GM18867 (cell line): Measurements from ENCODE around the gene CASKIN2.
"Not testable (repeated sequence)": the region's sequence is repeated elsewhere in the genome, so short reads cannot be mapped to it uniquely, and the experiment has no call there.

ENCODE experiments used
- ATAC-seq: cut with Tn5 transposase; IDR thresholded peaks from one replicate; pipeline ENCODE4 v1.9.1; 2021; ENCODE audit warnings: mild to moderate bottlenecking, moderate library complexity; ENCODE audit not compliant: unreplicated experiment

CASKIN2 gene

DNA sequence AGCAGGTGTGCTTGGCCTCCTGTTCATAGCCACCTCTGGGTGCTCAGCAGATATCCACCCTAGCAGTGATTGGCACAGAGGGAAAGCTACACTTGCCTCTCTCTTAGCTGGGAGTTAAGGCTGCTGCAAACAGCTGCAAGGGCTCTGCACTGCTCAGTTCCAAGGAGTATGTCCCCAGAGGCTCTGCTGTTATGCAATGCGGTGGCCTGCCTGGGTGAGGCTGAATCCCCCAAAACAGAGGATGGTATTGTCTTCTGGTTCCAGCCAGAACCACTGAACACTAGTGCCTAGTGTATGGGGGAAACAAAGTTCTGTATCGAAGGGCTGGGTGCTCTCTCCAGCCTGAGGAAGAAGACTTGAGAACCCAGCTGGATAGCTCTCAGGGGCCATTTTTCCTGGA is 42.1 kb downstream of the CASKIN2 start:
- ATAC-seq, result no peak

DNA sequence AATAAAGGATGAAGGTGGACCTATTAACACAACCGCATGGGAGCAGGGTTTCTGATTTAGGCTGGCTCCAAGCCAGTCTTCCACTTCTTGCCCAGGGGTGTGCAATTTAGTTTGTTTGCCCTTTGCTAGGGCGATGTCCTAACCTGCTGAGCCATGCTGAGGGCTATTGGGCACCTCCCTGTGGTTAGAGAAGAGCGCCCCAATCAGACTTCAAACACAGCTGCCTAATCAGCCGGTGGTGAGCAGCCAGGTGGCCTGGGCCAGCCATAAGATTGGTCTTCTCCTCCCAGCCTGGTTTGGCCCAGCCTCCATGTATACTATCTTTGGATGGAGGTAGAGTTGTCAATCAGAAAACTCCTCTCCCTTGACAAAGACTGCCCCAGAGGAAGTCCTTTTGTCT is 43.2 kb downstream of the CASKIN2 start:
- no peak for ATAC-seq

DNA sequence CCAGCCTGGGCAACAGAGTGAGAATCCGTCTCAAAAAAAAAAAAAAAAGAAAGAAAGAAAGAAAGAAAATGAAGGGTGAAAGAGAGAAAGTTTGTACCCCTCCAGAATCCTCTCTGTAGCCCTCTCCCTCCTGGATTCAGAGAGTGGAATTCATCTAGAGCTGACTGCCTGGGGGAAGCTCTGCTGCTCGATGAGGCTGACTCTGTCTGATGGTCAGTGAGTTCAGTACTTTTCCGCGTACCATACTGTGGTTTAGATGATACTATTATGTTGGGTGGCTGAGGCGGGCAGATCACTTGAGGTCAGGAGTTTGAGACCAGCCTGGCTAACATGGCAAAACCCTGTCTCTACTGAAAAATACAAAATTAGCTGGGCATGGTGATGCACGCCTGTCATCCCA is 44.1 kb downstream of the CASKIN2 start:
- ATAC-seq, result no peak

DNA sequence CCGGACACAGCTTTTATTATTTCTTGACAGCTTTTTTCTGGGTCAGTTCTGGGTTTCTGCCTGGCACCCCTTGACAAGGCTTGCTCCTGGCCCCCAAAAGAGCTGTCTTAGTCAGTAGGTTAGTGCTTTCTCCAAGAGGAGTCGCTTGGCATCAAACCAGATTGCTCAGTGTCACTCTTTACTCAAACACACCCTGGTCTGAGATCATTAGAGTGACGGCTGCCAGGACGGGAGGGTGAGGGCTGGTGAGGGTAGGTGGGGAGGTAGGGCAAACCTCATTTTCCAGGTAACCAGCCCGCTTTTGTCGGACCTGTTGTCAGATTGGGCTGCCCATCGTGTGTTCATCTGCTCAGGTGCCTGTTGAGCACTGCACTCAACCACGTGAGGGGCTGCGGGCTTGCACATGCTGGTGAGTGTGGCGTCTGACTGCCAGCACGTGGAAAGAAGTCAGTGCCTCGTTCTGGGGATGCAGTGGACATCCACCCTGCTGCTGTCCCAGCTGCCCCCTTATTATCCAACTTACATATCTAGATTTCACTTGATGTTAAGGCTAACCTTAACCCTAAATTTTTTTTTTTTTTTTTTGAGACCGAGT is 46.5 kb downstream of the CASKIN2 start:
- no peak for ATAC-seq

DNA sequence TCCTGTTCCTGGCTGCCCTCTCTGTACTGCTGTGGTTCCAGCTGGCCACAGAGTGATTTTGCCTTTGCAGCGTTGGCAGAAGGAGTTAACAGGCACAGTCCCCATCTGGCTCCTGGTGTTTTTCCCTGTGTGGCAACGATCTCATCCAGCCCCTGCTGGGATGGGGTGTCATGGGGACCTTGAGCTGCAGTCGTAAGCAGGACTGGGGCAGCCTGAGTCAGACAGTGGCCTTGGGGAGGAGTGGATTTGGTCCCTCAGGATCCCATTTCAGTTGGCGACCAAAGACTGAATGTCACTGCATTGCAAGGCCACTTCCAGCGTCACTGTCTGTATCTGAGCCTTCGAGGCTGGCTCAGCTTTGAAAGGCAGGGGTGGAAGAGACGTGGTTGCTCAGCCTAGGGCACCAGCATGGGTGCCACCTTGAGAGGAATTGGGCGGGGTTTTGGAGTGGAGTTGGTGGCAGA is 47.0 kb downstream of the CASKIN2 start:
- ATAC-seq, result no peak

DNA sequence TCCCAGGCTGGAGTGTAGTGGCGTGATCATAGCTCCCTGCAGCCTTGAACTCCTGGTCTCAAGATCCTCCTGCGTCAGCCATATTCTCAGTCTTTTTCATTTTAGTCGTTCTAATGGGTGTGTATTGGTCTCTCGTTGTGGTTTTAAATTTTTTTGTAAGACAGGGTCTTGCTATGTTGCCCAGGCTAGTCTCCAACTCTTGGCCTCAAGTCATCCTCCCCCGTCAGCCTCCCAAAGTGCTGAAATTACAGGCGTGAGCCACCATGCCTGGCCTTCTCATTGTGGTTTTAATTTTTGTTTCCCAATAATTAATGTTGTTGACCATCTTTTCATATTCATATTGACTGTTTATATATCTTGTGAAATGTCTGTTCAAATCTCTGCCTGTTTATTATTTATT is 50.3 kb downstream of the CASKIN2 start:
- ATAC-seq, result no peak

DNA sequence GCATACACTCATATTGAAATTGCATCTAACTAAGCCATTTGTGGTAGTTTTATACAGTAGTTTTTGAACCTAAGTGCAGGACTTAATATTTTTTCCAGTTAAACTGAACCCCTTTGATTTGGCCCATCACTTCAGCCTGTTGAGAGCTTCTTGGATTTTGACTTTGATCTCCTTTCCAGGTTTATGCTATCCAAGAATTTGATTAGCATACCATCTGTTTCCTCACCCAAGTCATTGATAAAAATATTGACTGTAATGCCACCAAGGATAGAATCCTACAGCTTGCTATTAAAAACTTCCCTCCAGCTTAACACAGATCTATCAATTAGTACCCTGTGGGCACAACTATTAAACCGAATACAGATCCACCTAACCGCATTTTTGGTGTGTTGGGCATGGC is 51.7 kb downstream of the CASKIN2 start:
- no peak for ATAC-seq

DNA sequence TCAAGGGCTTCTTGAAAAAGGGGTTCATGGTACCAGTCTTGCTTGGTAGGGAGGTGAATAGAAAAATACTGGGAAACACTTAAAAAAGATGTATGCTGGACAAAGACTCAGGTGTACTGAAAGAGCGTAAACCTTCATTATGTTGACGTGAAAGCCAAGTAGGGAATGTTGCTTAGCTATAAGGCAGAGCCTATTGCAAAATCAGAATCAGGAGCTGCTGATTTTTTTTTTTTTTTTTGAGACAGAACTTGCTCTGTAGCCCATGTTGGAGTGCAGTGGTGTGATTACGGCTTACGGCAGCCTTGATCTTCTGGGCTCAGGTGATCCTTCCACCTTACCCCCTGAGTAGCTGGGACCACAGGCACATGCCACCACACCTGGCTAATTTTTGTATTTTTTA is 55.0 kb downstream of the CASKIN2 start:
- no peak for ATAC-seq

DNA sequence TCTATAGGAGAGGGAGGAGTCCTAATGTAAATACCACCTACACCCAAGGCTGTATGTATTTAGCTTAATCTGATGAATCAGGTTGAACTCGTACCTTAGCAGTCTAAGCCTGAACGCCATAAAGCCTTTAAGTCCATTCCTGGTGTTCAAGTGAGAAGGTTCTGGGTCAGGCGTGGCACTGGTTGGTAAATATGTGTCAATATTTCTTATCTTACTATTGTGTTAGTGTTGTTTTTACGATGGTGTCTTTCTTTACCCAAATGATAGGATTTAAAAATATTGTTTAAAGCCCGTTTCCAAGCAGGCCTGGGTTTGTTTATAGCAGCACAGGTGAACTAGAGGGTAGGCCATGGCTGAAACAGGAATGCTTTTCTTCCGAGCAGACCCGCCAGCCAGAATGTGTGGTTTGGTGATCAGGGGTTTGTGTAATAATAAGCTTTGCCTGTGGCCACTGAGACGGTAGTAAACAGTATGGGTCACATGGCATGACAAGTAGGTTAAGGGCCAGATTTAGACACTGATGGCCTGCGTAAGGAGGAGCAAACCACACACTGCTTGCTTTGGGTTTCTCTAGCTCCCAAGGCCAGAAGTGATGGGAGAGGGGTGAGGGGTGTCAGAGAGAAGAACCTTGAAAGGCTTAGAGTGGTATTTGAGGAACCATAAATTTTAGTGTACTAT is 55.6 kb downstream of the CASKIN2 start:
- no peak for ATAC-seq

DNA sequence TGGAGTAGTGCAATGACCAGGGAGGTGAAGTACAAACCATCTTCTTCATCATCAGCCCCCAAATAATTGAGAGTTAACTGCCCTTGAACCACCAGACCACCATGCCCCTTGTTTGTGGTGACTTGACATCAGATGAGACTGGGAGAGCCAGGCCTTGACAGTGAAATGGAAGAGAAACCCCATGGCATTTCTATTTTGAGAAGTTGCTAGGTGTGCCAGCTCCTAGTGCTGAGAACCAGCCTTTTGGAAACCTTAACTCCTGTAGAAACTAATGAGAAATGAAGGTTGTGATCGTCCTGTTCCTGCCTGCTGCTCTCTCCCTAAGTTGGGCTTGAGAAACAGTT is 56.1 kb downstream of the CASKIN2 start:
- ATAC-seq, result no peak

DNA sequence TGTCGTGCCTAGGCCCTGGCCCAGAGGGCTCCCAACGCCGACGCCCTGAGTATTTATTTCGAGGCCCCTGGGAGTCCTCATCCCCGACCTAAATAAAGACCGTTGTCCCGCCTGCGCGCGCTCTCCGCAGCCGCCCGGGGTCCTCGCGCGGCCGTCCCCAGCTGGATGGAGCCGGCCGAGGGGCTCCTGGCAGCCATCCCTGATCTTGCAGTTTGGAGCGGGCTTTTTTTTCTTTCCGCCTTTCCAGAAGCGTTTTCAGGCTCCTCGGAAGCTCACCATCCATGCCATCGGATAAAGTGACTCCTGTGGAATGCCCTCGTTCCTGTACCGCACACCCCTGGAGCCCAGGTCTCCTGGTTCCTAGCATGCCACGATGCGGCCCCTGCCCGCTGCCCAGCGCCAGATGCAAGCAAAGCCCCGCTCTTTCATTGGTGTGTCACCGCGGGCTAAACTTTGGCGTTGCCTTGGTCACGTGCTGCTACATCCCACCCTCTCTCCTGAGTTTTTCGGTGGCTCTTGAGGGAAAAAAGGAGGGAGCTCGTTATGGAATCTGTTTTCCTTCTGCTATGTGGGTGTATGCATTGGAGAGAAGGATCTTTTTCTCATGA is 58.2 kb downstream of the CASKIN2 start:
- no peak for ATAC-seq

DNA sequence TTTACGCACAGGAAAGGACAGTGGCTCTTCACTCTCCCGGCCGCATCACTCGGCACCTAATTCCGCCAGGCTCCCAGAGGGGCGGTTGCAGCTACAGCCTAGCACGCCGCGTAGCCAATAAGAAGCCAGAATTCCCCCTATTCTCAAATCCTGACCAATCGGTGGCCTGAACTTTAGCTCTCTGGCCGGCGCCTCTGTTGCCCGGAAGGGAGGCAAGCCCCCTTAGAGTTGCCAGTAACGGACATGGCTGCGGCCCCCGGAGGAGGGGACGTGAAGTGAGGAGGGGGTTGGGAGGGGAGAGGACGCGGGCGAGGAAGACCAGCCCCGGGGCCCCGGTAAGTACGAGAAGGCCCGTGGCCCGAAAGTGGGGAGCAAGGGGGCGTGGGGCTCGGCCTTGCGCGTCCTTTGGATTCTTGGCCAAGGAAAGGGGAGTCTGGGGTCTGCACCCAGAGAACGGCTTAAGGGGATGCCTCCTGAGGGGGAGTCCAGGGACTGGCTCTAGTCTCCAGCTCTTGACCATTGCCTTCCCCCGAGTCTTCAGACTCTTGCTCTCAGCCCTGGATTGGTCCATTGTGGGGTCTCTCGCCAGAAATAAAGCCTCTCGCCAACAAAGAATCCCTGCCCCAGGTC is 58.8 kb downstream of the CASKIN2 start, which contains the start of gene TMEM94:
Gene TMEM94, plus strand, starts transcription at position 219 of the 630 bp plus-strand sequence. CDS start 15,271 bp downstream, outside the sequence.
- ATAC-seq, result peak; percentile 91

DNA sequence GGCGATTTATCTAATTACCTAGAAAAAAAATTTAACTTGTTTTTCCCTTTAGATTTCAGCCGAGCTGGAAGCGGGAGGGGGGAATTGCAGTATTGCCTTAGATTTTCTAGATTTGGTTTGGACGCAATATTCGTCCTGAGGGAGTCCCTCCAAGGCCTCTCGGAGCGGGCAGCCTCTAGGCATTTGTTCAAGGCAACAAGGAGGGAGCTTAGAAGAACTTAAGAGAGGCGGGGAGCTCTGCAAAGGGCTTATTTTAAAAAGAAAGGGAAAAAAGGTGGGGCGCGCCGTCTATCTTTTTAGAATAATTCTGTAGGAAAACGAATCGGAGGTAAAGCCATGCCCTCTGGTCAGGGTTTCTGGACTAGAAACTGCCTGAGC is 59.3 kb downstream of the CASKIN2 start:
- ATAC-seq, result no peak

DNA sequence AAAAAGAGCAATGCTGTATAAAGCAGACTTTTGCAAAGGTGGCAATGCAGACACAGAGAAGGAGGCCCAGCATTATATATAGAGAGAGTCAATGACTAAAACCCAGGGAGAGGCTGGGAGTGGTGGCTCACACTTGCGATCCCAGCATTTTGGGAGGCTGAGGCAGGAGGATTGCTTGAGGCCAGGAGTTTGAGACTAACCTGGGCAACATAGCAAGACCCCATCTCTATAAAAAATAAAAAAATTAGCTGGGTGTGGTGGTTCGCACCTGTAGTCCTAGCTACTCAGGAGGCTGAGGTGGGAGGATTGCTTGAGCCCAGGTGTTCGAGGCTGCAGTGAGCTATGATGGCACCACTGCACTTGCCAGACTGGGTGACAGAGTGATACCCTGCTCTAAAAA is 60.7 kb downstream of the CASKIN2 start:
- ATAC-seq, result not testable (repeated sequence)

DNA sequence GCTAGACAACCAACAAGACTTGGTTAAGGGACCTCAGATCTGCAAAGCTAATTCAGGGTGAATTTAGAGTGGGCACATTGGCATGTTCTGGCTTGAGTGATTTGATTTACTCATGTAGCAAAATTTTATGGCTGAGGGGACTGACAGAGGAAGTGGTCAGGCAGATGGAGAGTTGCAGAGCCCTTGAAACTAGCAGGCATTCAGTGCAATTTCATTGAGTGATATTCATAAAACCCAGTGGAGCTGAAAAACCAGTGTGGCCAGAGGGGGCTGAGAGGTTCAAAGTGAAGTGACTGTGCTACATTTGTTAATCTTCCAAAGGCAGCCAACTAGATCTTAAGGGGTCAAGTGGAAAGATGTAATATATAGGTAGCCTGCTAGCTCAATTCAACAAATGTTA is 61.1 kb downstream of the CASKIN2 start:
- ATAC-seq, result no peak

DNA sequence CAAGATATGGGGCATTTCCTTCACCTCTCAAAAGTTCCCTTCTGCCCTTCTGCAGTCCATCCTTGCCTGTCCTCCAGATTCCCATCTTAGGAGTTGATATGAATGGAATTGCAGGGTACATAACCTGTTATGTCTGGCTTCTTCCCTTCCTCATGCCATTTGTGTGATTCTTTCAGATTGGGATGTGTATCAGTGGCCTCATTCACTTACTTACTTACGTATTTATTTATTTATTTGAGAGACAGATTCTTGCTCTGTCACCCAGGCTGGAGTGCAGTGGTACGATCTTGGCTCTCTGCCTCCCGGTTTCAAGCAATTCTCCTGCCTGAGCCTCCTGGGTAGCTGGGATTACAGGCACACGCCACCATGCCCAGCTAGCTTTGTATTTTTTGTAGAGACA is 65.1 kb downstream of the CASKIN2 start:
- ATAC-seq, result no peak
